ACC112 (cell line): ENCODE results near the gene ADSS1.

Experiments used
- H2AFZ ChIP-seq: fragments of 200-600 bp; sonication (generic); one replicate; pipeline ENCODE4 v1.6.0; 2017; ENCODE audit warnings: antibody characterized with exemption, low read length; ENCODE audit not compliant: unreplicated experiment
- H3K27ac ChIP-seq: fragments of 200-600 bp; sonication (generic); 2 replicates; pipeline ENCODE4 v1.5.1; 2014; ENCODE audit warnings: low read depth, mild to moderate bottlenecking, antibody characterized with exemption, low read length, moderate library complexity
- H3K27me3 ChIP-seq: fragments of 200-600 bp; sonication (generic); 2 replicates; pipeline ENCODE4 v1.6.1; 2014; ENCODE audit warnings: mild to moderate bottlenecking, antibody characterized with exemption, low read length, moderate library complexity, mixed read lengths; ENCODE audit not compliant: insufficient read depth
- H3K36me3 ChIP-seq: fragments of 200-600 bp; sonication (generic); 2 replicates; pipeline ENCODE4 v1.6.1; 2016; ENCODE audit warnings: mild to moderate bottlenecking, antibody characterized with exemption, low read length, moderate library complexity, mixed read lengths; ENCODE audit not compliant: insufficient read depth
- H3K4me1 ChIP-seq: fragments of 200-600 bp; sonication (generic); one replicate; pipeline ENCODE4 v1.6.1; 2016; ENCODE audit warnings: low read length, mixed read lengths; ENCODE audit not compliant: insufficient read depth, unreplicated experiment, control insufficient read depth
- H3K4me3 ChIP-seq: fragments of 200-600 bp; sonication (generic); 2 replicates; pipeline ENCODE4 v1.5.1; 2014; ENCODE audit warnings: mild to moderate bottlenecking, low read depth, low read length
- H3K79me2 ChIP-seq: fragments of 200-600 bp; sonication (generic); one replicate; pipeline ENCODE4 v1.6.0; 2016; ENCODE audit warnings: low read length; ENCODE audit not compliant: control insufficient read depth, unreplicated experiment, insufficient read depth

Gene ADSS1

GRCh38 chr14:104680806-104681688 lies 43.0 kb upstream of the ADSS1 start:
- Histone ChIP-seq H3K27ac (peak overlapping the region; percentile 98), H3K36me3 (no peaks in the 10 kb centered on the region), H2AFZ (no peak overlapping the region), H3K4me1 (peaks cover 44% of the 10 kb centered on the region), H3K4me3 (peak overlapping the region; percentile 70), H3K27me3 (no peaks in the 10 kb centered on the region), H3K79me2 (no peaks in the 10 kb centered on the region)

- Histone ChIP-seq H3K79me2 (no peaks in the 10 kb centered on the region), H3K27me3 (no peaks in the 10 kb centered on the region), H3K4me1 (peaks cover 44% of the 10 kb centered on the region), H3K36me3 (no peaks in the 10 kb centered on the region), H3K4me3 (peak overlapping the region; percentile 70), H3K27ac (peak overlapping the region; percentile 98), H2AFZ (peak overlapping the region; percentile 71)
Observed at GRCh38 chr14:104681689-104682074, 42.3 kb upstream of the ADSS1 start.

- Histone ChIP-seq H2AFZ (peak overlapping the region; percentile 71), H3K4me3 (peak overlapping the region; percentile 70), H3K27me3 (no peaks in the 10 kb centered on the region), H3K4me1 (peaks cover 44% of the 10 kb centered on the region), H3K27ac (peak overlapping the region; percentile 98), H3K36me3 (no peaks in the 10 kb centered on the region), H3K79me2 (no peaks in the 10 kb centered on the region)
Observed at GRCh38 chr14:104682107-104682593, 41.9 kb upstream of the ADSS1 start.

GRCh38 chr14:104683653-104684448 lies 40.2 kb upstream of the ADSS1 start:
- peaks cover 50% of the 10 kb centered on the region for H3K4me1 ChIP-seq
- no peaks in the 10 kb centered on the region for H3K27me3 ChIP-seq
- no peak overlapping the region for H2AFZ ChIP-seq
- no peak overlapping the region for H3K4me3 ChIP-seq
- no peak overlapping the region for H3K27ac ChIP-seq
- H3K79me2 ChIP-seq: no peaks in the 10 kb centered on the region
- no peaks in the 10 kb centered on the region for H3K36me3 ChIP-seq

GRCh38 chr14:104684449-104684821 lies 39.6 kb upstream of the ADSS1 start:
- H3K4me1 ChIP-seq: peaks cover 48% of the 10 kb centered on the region

GRCh38 chr14:104685216-104685997 lies 38.6 kb upstream of the ADSS1 start:
- Histone ChIP-seq H3K27ac (no peak overlapping the region), H3K36me3 (no peaks in the 10 kb centered on the region), H3K4me1 (peaks cover 40% of the 10 kb centered on the region), H3K27me3 (no peaks in the 10 kb centered on the region), H2AFZ (no peak overlapping the region), H3K4me3 (no peak overlapping the region), H3K79me2 (peaks cover 10% of the 10 kb centered on the region)

More at GRCh38 chr14:104684449-104684821, 39.6 kb upstream of the ADSS1 start:
- H2AFZ ChIP-seq: no peak overlapping the region
- peaks cover under 1% of the 10 kb centered on the region for H3K79me2 ChIP-seq
- H3K36me3 ChIP-seq: no peaks in the 10 kb centered on the region
- no peak overlapping the region for H3K4me3 ChIP-seq
- H3K27me3 ChIP-seq: no peaks in the 10 kb centered on the region
- no peak overlapping the region for H3K27ac ChIP-seq

- Histone ChIP-seq H3K79me2 (peaks cover 17% of the 10 kb centered on the region), H2AFZ (no peak overlapping the region), H3K27ac (no peak overlapping the region), H3K36me3 (peaks cover 2% of the 10 kb centered on the region; the same call in 1 of the 2 replicates), H3K27me3 (no peaks in the 10 kb centered on the region), H3K4me3 (no peak overlapping the region), H3K4me1 (peaks cover 40% of the 10 kb centered on the region)
Observed at GRCh38 chr14:104685998-104686610, 37.9 kb upstream of the ADSS1 start.

- peaks cover 40% of the 10 kb centered on the region for H3K4me1 ChIP-seq
- no peak overlapping the region for H2AFZ ChIP-seq
- no peaks in the 10 kb centered on the region for H3K27me3 ChIP-seq
- H3K79me2 ChIP-seq: peaks cover 24% of the 10 kb centered on the region
- peaks cover 2% of the 10 kb centered on the region; the same call in 1 of the 2 replicates for H3K36me3 ChIP-seq
- H3K27ac ChIP-seq: no peak overlapping the region
- no peak overlapping the region for H3K4me3 ChIP-seq
Observed at GRCh38 chr14:104686624-104687517, 37.2 kb upstream of the ADSS1 start.
